Measurements from ENCODE around the gene KRT26.

The KRT26 gene

GRCh38 chr17:40772101-40772500, at the start of gene KRT26:
KRT26 (minus strand) TSS chr17:40772201; CDS start chr17:40772113, 88 bp downstream.
- TF ChIP-seq, protein P1, sequence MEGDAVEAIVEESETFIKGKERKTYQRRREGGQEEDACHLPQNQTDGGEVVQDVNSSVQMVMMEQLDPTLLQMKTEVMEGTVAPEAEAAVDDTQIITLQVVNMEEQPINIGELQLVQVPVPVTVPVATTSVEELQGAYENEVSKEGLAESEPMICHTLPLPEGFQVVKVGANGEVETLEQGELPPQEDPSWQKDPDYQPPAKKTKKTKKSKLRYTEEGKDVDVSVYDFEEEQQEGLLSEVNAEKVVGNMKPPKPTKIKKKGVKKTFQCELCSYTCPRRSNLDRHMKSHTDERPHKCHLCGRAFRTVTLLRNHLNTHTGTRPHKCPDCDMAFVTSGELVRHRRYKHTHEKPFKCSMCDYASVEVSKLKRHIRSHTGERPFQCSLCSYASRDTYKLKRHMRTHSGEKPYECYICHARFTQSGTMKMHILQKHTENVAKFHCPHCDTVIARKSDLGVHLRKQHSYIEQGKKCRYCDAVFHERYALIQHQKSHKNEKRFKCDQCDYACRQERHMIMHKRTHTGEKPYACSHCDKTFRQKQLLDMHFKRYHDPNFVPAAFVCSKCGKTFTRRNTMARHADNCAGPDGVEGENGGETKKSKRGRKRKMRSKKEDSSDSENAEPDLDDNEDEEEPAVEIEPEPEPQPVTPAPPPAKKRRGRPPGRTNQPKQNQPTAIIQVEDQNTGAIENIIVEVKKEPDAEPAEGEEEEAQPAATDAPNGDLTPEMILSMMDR (IDR thresholded peaks at IDR 0.05): no peak

- TF ChIP-seq, protein P1 (IDR thresholded peaks at IDR 0.05): no peak
These were observed 49.5 kb upstream of the KRT26 start for GRCh38 chr17:40821536-40821935.

GRCh38 chr17:40820228-40820838, 48.3 kb upstream of the KRT26 start:
- TF ChIP-seq, protein P1 (IDR thresholded peaks at IDR 0.05): no peak

DNA sequence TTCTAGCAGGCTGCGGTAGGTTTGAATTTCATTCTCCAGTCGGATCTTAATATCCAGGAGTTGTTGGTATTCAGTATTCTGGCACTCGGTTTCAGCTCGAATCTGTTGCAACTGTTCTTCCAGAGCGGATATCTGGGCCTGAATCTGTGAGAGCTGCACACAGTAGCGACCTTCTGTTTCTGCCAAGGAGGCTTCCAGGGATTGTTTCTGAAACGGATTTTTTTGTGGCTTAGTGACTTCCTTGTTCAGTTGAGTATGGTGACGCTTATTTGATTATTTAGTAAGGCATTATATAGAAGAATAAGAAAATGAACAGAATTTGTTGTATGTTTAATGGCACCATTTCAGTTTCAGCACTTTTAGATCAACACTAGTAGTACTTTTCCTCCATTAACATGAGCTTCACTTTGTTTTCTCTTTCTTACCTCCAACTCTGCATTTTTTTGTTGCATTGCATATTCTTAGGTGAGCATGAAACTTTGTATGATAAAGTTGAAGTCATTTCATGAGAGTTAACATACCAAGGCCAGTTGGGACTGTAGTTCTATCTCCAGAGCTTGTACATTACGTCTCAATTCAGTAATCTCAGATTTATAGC, 47.6 kb upstream of the KRT26 start:
- TF ChIP-seq, protein P1 (IDR thresholded peaks at IDR 0.05): no peak

GRCh38 chr17:40818733-40819527, 46.9 kb upstream of the KRT26 start:
- TF ChIP-seq, protein P1 (IDR thresholded peaks at IDR 0.05): no peak

- TF ChIP-seq, protein P1 (IDR thresholded peaks at IDR 0.05): no peak
These were observed 46.3 kb upstream of the KRT26 start for GRCh38 chr17:40818343-40818732.

DNA sequence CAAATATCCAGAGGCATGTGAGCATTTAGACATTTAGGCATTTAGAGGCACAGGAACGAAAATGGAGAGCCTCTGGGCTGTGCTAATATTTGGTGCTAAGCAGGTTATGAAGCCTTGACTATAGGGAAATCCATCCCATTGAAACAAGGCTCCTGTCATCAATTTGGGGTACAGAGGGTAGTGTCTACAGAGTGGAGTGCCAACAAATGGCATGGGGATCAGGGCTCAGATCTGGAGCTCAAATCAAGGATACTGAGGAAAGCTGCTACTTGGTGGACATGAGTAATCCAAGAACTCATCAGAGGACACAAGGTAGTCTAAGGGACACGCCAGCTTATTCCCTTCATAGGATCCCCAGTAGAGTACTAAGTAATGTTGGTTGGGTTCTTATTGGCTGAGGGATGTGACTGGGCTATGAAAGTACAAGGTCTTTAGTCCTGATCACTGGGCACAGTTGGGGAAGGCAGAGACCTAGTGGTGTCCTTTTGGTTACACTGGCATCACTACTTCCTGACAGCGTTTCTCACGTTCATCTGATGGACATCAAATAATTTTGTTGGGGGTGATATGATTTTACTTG, 45.2 kb upstream of the KRT26 start:
- TF ChIP-seq, protein P1 (IDR thresholded peaks at IDR 0.05): no peak

Data from LNCAP (cell line).